H1 (cell line): Measurements from ENCODE around the gene ZNF25. TPM values are rescaled to one million over a fixed set of nuclear protein-coding genes. Genes with fewer than 3 reads are reported as not detected.
A peak's percentile ranks its signal among the peaks of the same experiment; 100 is the strongest.

Experiments used
- CTCF ChIA-PET: fragments of 300-600 bp; sonication (Branson Sonifier 250); formaldehyde crosslinking; loops from one replicate; lab custom pipeline; 2021; ENCODE audit not compliant: partially characterized antibody; lab: Charles Lee
- POLR2A ChIA-PET: fragments of 300-600 bp; sonication (Branson Sonifier 250); formaldehyde crosslinking; loops from one replicate; lab custom pipeline; 2021; ENCODE audit warnings: inconsistent platforms; ENCODE audit not compliant: partially characterized antibody; lab: Charles Lee
- DNase-seq, 2 experiments: peaks; one replicate each; pipeline versions ENCODE4 v3.0.0 to v3.0.0-alpha.2; 2010 to 2022; ENCODE audit warnings: low spot score in 2 of 2, low read depth in 1 of 2, mixed read lengths in 1 of 2
- FAIRE-seq: peaks from 2 replicates; lab custom pipeline; 2011; peaks lifted over from hg19 to GRCh38; lab: Jason Lieb, UNC
- H2AFZ ChIP-seq: 2 replicates; pipeline ENCODE4 v1.8.1; 2012; ENCODE audit warnings: low read length, inconsistent platforms
- H2AK5ac ChIP-seq: 2 replicates; pipeline ENCODE4 v1.6.1; 2013; ENCODE audit warnings: low read depth, low read length
- H2BK120ac ChIP-seq: replicated peaks from 2 replicates; pipeline ENCODE3; 2013; ENCODE audit warnings: low read depth, low read length, inconsistent platforms
- H2BK12ac ChIP-seq: 2 replicates; pipeline ENCODE4 v1.6.1; 2013; ENCODE audit warnings: low read depth, low read length
- H2BK15ac ChIP-seq: 2 replicates; pipeline ENCODE4 v1.6.1; 2013; ENCODE audit warnings: low read length
- H2BK20ac ChIP-seq: 2 replicates; pipeline ENCODE4 v1.6.1; 2013; ENCODE audit warnings: low read length
- H2BK5ac ChIP-seq: 2 replicates; pipeline ENCODE4 v1.6.1; 2013; ENCODE audit warnings: low read depth, low read length
- H3K14ac ChIP-seq: 2 replicates; pipeline ENCODE4 v1.6.1; 2013; ENCODE audit warnings: inconsistent platforms; ENCODE audit not compliant: insufficient read length
- H3K18ac ChIP-seq: 2 replicates; pipeline ENCODE4 v1.6.1; 2013; ENCODE audit warnings: low read length; ENCODE audit errors: extremely low read depth
- H3K23ac ChIP-seq: 2 replicates; pipeline ENCODE4 v1.6.1; 2013; ENCODE audit warnings: inconsistent platforms; ENCODE audit not compliant: insufficient read length
- H3K23me2 ChIP-seq: 2 replicates; pipeline ENCODE4 v1.6.1; 2013; ENCODE audit warnings: low read depth, low read length
- H3K27ac ChIP-seq: 2 replicates; pipeline ENCODE4 v1.6.1; 2011; ENCODE audit warnings: low read depth, low read length, inconsistent platforms
- H3K27me3 ChIP-seq, 4 experiments: replicated peaks in 1 of 4; 1 replicate in 1 of 4; 2 replicates in 3 of 4; pipeline versions ENCODE4 v1.6.1 to v1.8.1; 2011 to 2013; ENCODE audit warnings: low read length in 3 of 4, mild to moderate bottlenecking in 3 of 4, inconsistent platforms in 2 of 4, mixed read lengths in 2 of 4, moderate library complexity in 1 of 4; ENCODE audit not compliant: control insufficient read depth in 3 of 4, insufficient read depth in 3 of 4; ENCODE audit errors: extremely low read depth in 1 of 4
- H3K36me3 ChIP-seq, 4 experiments: 2 replicates each; pipeline versions ENCODE4 v1.6.1 to v1.8.1; 2011 to 2013; ENCODE audit warnings: mild to moderate bottlenecking in 4 of 4, low read length in 3 of 4, moderate library complexity in 2 of 4, control low read depth in 1 of 4, inconsistent platforms in 1 of 4; ENCODE audit not compliant: insufficient read depth in 4 of 4, control insufficient read depth in 2 of 4
- H3K4ac ChIP-seq: replicated peaks from 2 replicates; pipeline ENCODE3; 2013; ENCODE audit warnings: low read length, low read depth, mixed read lengths, inconsistent platforms; ENCODE audit not compliant: insufficient read length
- H3K4me1 ChIP-seq, 4 experiments: replicated peaks in 1 of 4; 1 replicate in 1 of 4; 2 replicates in 3 of 4; pipeline versions ENCODE4 v1.6.1 to v1.8.1; 2011 to 2013; ENCODE audit warnings: low read length in 3 of 4, inconsistent platforms in 2 of 4, mixed read lengths in 1 of 4; ENCODE audit not compliant: insufficient read depth in 4 of 4, control insufficient read depth in 3 of 4
- H3K4me2 ChIP-seq, 2 experiments: 2 replicates each; pipeline versions ENCODE4 v1.6.1 to v1.8.1; 2011 to 2013; ENCODE audit warnings: low read depth in 2 of 2, low read length in 2 of 2, control low read depth in 1 of 2, inconsistent platforms in 1 of 2, mild to moderate bottlenecking in 1 of 2; ENCODE audit not compliant: insufficient read depth in 1 of 2
- H3K4me3 ChIP-seq, 4 experiments: fragments of 200-600, 300-600 bp in 1 of 4; sonication (generic), shearing (Covaris generic), sonication (Bioruptor Twin) in 1 of 4; 2 replicates each; pipeline versions ENCODE4 v1.5.1 to v1.8.1; 2011 to 2016; ENCODE audit warnings: low read length in 4 of 4, low read depth in 3 of 4, control low read depth in 2 of 4, inconsistent platforms in 2 of 4, mild to moderate bottlenecking in 2 of 4, mixed read lengths in 1 of 4, moderate library complexity in 1 of 4; ENCODE audit not compliant: insufficient read depth in 2 of 4; ENCODE audit errors: extremely low read depth in 1 of 4
- H3K56ac ChIP-seq: replicated peaks from 2 replicates; pipeline ENCODE3; 2013; ENCODE audit warnings: low read depth, mild to moderate bottlenecking, mixed read lengths, low read length, inconsistent platforms; ENCODE audit not compliant: insufficient read length
- H3K79me1 ChIP-seq: 2 replicates; pipeline ENCODE4 v1.6.1; 2013; ENCODE audit warnings: low read depth, low read length, control low read depth
- H3K79me2 ChIP-seq, 2 experiments: 2 replicates each; pipeline versions ENCODE4 v1.6.1 to v1.8.1; 2012 to 2013; ENCODE audit warnings: low read length in 2 of 2, mild to moderate bottlenecking in 2 of 2, inconsistent platforms in 1 of 2; ENCODE audit not compliant: insufficient read depth in 2 of 2, control insufficient read depth in 1 of 2
- H3K9ac ChIP-seq, 4 experiments: replicated peaks in 1 of 4; 1 replicate in 1 of 4; 2 replicates in 3 of 4; pipeline versions ENCODE4 v1.6.1 to v1.8.1; 2011 to 2013; ENCODE audit warnings: low read depth in 3 of 4, low read length in 3 of 4, control low read depth in 2 of 4, mild to moderate bottlenecking in 2 of 4, moderate library complexity in 2 of 4, inconsistent platforms in 1 of 4; ENCODE audit errors: extremely low read depth in 1 of 4
- H3K9me3 ChIP-seq, 2 experiments: 2 replicates each; pipeline versions ENCODE4 v1.6.1 to v1.8.1; 2012 to 2013; ENCODE audit warnings: mild to moderate bottlenecking in 2 of 2, moderate library complexity in 2 of 2, control low read depth in 1 of 2, inconsistent platforms in 1 of 2, low read depth in 1 of 2, low read length in 1 of 2, mixed read lengths in 1 of 2; ENCODE audit not compliant: insufficient read depth in 2 of 2
- H4K20me1 ChIP-seq, 2 experiments: replicated peaks in 1 of 2; 2 replicates each; pipeline versions ENCODE3 to v1.8.1; 2011 to 2013; ENCODE audit warnings: inconsistent platforms in 2 of 2, low read length in 2 of 2, mild to moderate bottlenecking in 1 of 2; ENCODE audit not compliant: insufficient read depth in 2 of 2, control insufficient read depth in 1 of 2
- H4K5ac ChIP-seq: 2 replicates; pipeline ENCODE4 v1.6.1; 2013; ENCODE audit warnings: low read length, low read depth, mixed read lengths, inconsistent platforms; ENCODE audit not compliant: insufficient read length
- H4K8ac ChIP-seq: 2 replicates; pipeline ENCODE4 v1.8.0; 2013; ENCODE audit warnings: mild to moderate bottlenecking, moderate library complexity, low read length, inconsistent platforms; ENCODE audit not compliant: insufficient read depth; ENCODE audit errors: extremely low read depth
- H4K91ac ChIP-seq: replicated peaks from 2 replicates; pipeline ENCODE3; 2013; ENCODE audit warnings: low read length, mixed read lengths, inconsistent platforms; ENCODE audit not compliant: insufficient read length
- ATF3 ChIP-seq: IDR thresholded peaks from 2 replicates; pipeline ENCODE4 v1.6.1; 2011; ENCODE audit warnings: low read depth, mild to moderate bottlenecking, low read length; ENCODE audit not compliant: insufficient read depth
- CEBPB ChIP-seq: IDR thresholded peaks from 2 replicates; pipeline ENCODE4 v1.6.1; 2012; ENCODE audit warnings: low read depth, low read length
- CREB1 ChIP-seq: IDR thresholded peaks from 2 replicates; pipeline ENCODE4 v1.6.1; 2012; ENCODE audit warnings: inconsistent platforms
- CTBP2 ChIP-seq: IDR thresholded peaks from 2 replicates; pipeline ENCODE4 v1.7.0; 2011; ENCODE audit warnings: borderline replicate concordance, mild to moderate bottlenecking, moderate library complexity, mixed read lengths, low read length; ENCODE audit not compliant: insufficient read depth, insufficient read length
- EP300 ChIP-seq, 2 experiments: IDR thresholded peaks; 1 replicate in 1 of 2; 2 replicates in 1 of 2; pipeline ENCODE4 v1.6.1; 2011 to 2012; ENCODE audit warnings: low read depth in 2 of 2, low read length in 2 of 2, mild to moderate bottlenecking in 2 of 2, borderline replicate concordance in 1 of 2, inconsistent platforms in 1 of 2, moderate library complexity in 1 of 2
- JUND ChIP-seq: IDR thresholded peaks from 2 replicates; pipeline ENCODE4 v1.6.1; 2011; ENCODE audit warnings: mild to moderate bottlenecking, improper control_type of control experiment, low read length
- NANOG ChIP-seq: IDR thresholded peaks from 2 replicates; pipeline ENCODE4 v1.6.1; 2011; ENCODE audit warnings: low read length, low read depth, mild to moderate bottlenecking, inconsistent platforms; ENCODE audit not compliant: insufficient read depth, poor library complexity, severe bottlenecking
- RFX5 ChIP-seq: IDR thresholded peaks from 2 replicates; pipeline ENCODE4 v1.6.1; 2011; ENCODE audit warnings: low read depth, low read length, improper control_type of control experiment, borderline replicate concordance
- RNF2 ChIP-seq: fragments of 200-900, 300-1000 bp; sonication (generic); IDR thresholded peaks from 2 replicates; pipeline ENCODE4 v1.7.1; 2016; ENCODE audit warnings: borderline replicate concordance, low read depth, mild to moderate bottlenecking, antibody characterized with exemption, low read length; ENCODE audit not compliant: poor library complexity, severe bottlenecking; ENCODE audit errors: missing control alignments
- SP4 ChIP-seq: IDR thresholded peaks from 2 replicates; pipeline ENCODE4 v1.6.1; 2012; ENCODE audit warnings: low read length, inconsistent platforms
- TAF1 ChIP-seq: IDR thresholded peaks from 2 replicates; pipeline ENCODE4 v1.6.1; 2011; ENCODE audit warnings: mild to moderate bottlenecking, low read depth, low read length
- TAF7 ChIP-seq: optimal IDR thresholded peaks from 2 replicates; pipeline ENCODE3; 2011; ENCODE audit warnings: low read depth, mild to moderate bottlenecking, inconsistent platforms, low read length, moderate library complexity, borderline replicate concordance
- WGBS, 2 experiments: shearing (Covaris generic) in 1 of 2; methylation state at CpG; one replicate each; pipeline versions ENCODE4 v1.1.6 to v1.1.7; 2013 to 2015; ENCODE audit warnings: low lambda C conversion rate in 2 of 2, mixed read lengths in 2 of 2, inconsistent platforms in 1 of 2, low coverage in 1 of 2, missing lambda C conversion rate in 1 of 2; ENCODE audit not compliant: insufficient replicate concordance in 2 of 2, insufficient coverage in 1 of 2, insufficient read length in 1 of 2; ENCODE audit errors: extremely low coverage in 1 of 2, missing lambda C conversion rate in 1 of 2; 5-methylcytosine and 5-hydroxymethylcytosine counted together
- polyA plus RNA-seq, 7 experiments: library from polyadenylated mRNA; depleted of rRNA in 3 of 7; stranded (reverse) in 5 of 7; unstranded in 2 of 7; fragments of >200 nt in 5 of 7; fragments of 200-250 nt in 2 of 7; gene quantifications; 1 replicate in 5 of 7; 2 replicates in 1 of 7; 4 replicates in 1 of 7; pipeline versions ENCODE4 v1.2.1 to v1.2.3, GENCODE V29; 2011 to 2013; ENCODE audit warnings: missing spikeins in 2 of 7, mixed read lengths in 2 of 7
- total RNA-seq: library from RNA; stranded (reverse); fragmentation: NEBNext Ultra II Directional; extraction: Animal tissue kit (Norgen Biotek cat#: 25700); gene quantifications from 2 replicates; pipeline ENCODE4 v1.2.1, GENCODE V29; 2021

The ZNF25 gene
- total and polyA plus RNA-seq, 2 of the 8 experiments (the other 6 are each of a cell fraction or from before 2014, with no cell fraction given) = 0.17 to 1.3 TPM

GRCh38 chr10:37975401-37975991 is 951 bp downstream of the ZNF25 start:
- 63% methylated on average over 5 of the region's 5 CpGs; no CpG with 5 or more reads in 1 of the 2 experiments for WGBS, 2 experiments
- Histone ChIP-seq H3K18ac (no peak overlapping the region), H2BK120ac (no peak overlapping the region), H3K14ac (no peak overlapping the region), H3K79me2 (no peaks in the 10 kb centered on the region), H3K27me3 (no peaks in the 10 kb centered on the region), H4K5ac (no peak overlapping the region), H3K23me2 (no peaks in the 10 kb centered on the region), H3K9ac (peak overlapping the region in 1 of 4 experiments; percentile 78; a peak in 2 of 7 replicates), H2BK5ac (no peak overlapping the region), H4K8ac (no peak overlapping the region), H3K36me3 (no peaks in the 10 kb centered on the region), H3K27ac (no peak overlapping the region), H2AFZ (peak overlapping the region; percentile 82), H3K56ac (no peak overlapping the region), H4K91ac (no peak overlapping the region)
- CTCF ChIA-PET = interaction anchor here (0.6 to 1.6 kb wide), 4 partner anchors 14 to 1934 kb away, joined by 3 to 8 read pairs (median 3); partner anchors contain the start of gene ZNF33A
- TF ChIP-seq SP4 (no peak), CEBPB (no peak), CTBP2 (no peak), JUND (no peak), RNF2 (no peak), EP300 (IDR thresholded peaks at IDR 0.05; ENCODE audit: borderline replicate concordance in 1 of 2, low read depth in 2 of 2, low read length in 2 of 2) (no peak), CREB1 (no peak), RFX5 (no peak), NANOG (no peak), ATF3 (no peak), TAF1 (no peak), TAF7 (no peak)
- TF ChIP-seq, all 59 proteins: peak for 0
- H3K4me2 ChIP-seq = peak overlapping the region; percentile 67 to 71
- FAIRE-seq (no peak), DNase-seq (no peak)
- H3K4ac ChIP-seq = no peak overlapping the region
- no peak overlapping the region for H2AK5ac ChIP-seq
- H2BK20ac ChIP-seq = no peak overlapping the region
- no peaks in the 10 kb centered on the region for H3K4me1 ChIP-seq
- peaks cover 11 to 12% of the 10 kb centered on the region in 2 experiments; a peak in 3 of 4 replicates for H3K9me3 ChIP-seq
- H3K23ac ChIP-seq = no peak overlapping the region
- no peaks in the 10 kb centered on the region for H3K79me1 ChIP-seq
- POLR2A ChIA-PET = interaction anchor here (1.4 kb wide), 1 partner anchor 35 kb away, joined by 9 read pairs; the partner anchor contains the start of gene ZNF33A
- no peak overlapping the region for H2BK15ac ChIP-seq
- H2BK12ac ChIP-seq = no peak overlapping the region
- H3K4me3 ChIP-seq = peak overlapping the region; percentile 54 to 83 (median 56)
- no peaks in the 10 kb centered on the region for H4K20me1 ChIP-seq
